Nephron (organoid): ENCODE data around the gene VTCN1.

Experiments used
- H3K27ac Mint-ChIP-seq, 3 experiments: 2 replicates each; pipeline ENCODE4 v1.8.0; 2020; ENCODE audit warnings: mixed read lengths in 3 of 3, mild to moderate bottlenecking in 2 of 3, moderate library complexity in 1 of 3
- H3K27me3 Mint-ChIP-seq: 2 replicates; pipeline ENCODE4 v1.8.0; 2021; ENCODE audit warnings: low read depth, mild to moderate bottlenecking, moderate library complexity, mixed read lengths
- H3K36me3 Mint-ChIP-seq: 2 replicates; pipeline ENCODE4 v1.8.0; 2020; ENCODE audit warnings: low read depth, mixed read lengths
- H3K4me1 Mint-ChIP-seq: 2 replicates; pipeline ENCODE4 v1.8.0; 2020; ENCODE audit warnings: mixed read lengths
- H3K4me3 Mint-ChIP-seq, 3 experiments: 2 replicates each; pipeline ENCODE4 v1.8.0; 2020; ENCODE audit warnings: mild to moderate bottlenecking in 3 of 3, mixed read lengths in 3 of 3, moderate library complexity in 2 of 3
- H3K9me3 Mint-ChIP-seq: 2 replicates; pipeline ENCODE4 v1.8.0; 2020; ENCODE audit warnings: mixed read lengths
- CTCF ChIP-seq, 3 experiments: fragments of 200-600 bp; sonication (generic); IDR thresholded peaks; one replicate each; pipeline ENCODE4 v1.5.0; 2021; ENCODE audit warnings: antibody characterized with exemption in 3 of 3; ENCODE audit not compliant: unreplicated experiment in 3 of 3

VTCN1 gene

GRCh38 chr1:117143871-117144270 lies 66.9 kb downstream of the VTCN1 start:
- H3K4me3 Mint-ChIP-seq = no peak overlapping the region
- peaks cover 33% of the 10 kb centered on the region for H3K4me1 Mint-ChIP-seq
- no peak overlapping the region for H3K27ac Mint-ChIP-seq
- no peaks in the 10 kb centered on the region for H3K9me3 Mint-ChIP-seq
- peaks cover 4% of the 10 kb centered on the region for H3K27me3 Mint-ChIP-seq
- no peaks in the 10 kb centered on the region for H3K36me3 Mint-ChIP-seq
- TF ChIP-seq CTCF (IDR thresholded peaks at IDR 0.05; ENCODE audit: unreplicated experiment in 3 of 3) = no peak

- Mint-ChIP-seq H3K27ac (no peak overlapping the region), H3K9me3 (no peaks in the 10 kb centered on the region), H3K36me3 (no peaks in the 10 kb centered on the region), H3K4me1 (peaks cover 33% of the 10 kb centered on the region), H3K4me3 (no peak overlapping the region), H3K27me3 (peaks cover 4% of the 10 kb centered on the region)
- TF ChIP-seq CTCF (IDR thresholded peaks at IDR 0.05; ENCODE audit: unreplicated experiment in 3 of 3) = no peak
Observed at GRCh38 chr1:117143172-117143571, 67.6 kb downstream of the VTCN1 start.

- TF ChIP-seq CTCF (IDR thresholded peaks at IDR 0.05; ENCODE audit: unreplicated experiment in 3 of 3) = no peak
- Mint-ChIP-seq H3K4me1 (peaks cover 33% of the 10 kb centered on the region), H3K27me3 (peaks cover 4% of the 10 kb centered on the region), H3K9me3 (no peaks in the 10 kb centered on the region), H3K4me3 (no peak overlapping the region), H3K36me3 (no peaks in the 10 kb centered on the region), H3K27ac (no peak overlapping the region)
Observed at GRCh38 chr1:117142200-117142599, 68.5 kb downstream of the VTCN1 start.

GRCh38 chr1:117138561-117138960 lies 72.2 kb downstream of the VTCN1 start:
- Mint-ChIP-seq H3K27me3 (no peaks in the 10 kb centered on the region), H3K9me3 (no peaks in the 10 kb centered on the region), H3K27ac (peak overlapping the region; percentile 20 to 78 (median 78)), H3K36me3 (no peaks in the 10 kb centered on the region), H3K4me3 (no peak overlapping the region), H3K4me1 (peaks cover 25% of the 10 kb centered on the region)
- no peak for TF ChIP-seq CTCF (IDR thresholded peaks at IDR 0.05; ENCODE audit: unreplicated experiment in 3 of 3)

- no peaks in the 10 kb centered on the region for H3K36me3 Mint-ChIP-seq
- no peaks in the 10 kb centered on the region for H3K27me3 Mint-ChIP-seq
- H3K9me3 Mint-ChIP-seq = no peaks in the 10 kb centered on the region
- H3K27ac Mint-ChIP-seq = peak overlapping the region; percentile 20 to 78 (median 78)
- H3K4me1 Mint-ChIP-seq = peaks cover 25% of the 10 kb centered on the region
- no peak overlapping the region for H3K4me3 Mint-ChIP-seq
- TF ChIP-seq CTCF (IDR thresholded peaks at IDR 0.05; ENCODE audit: unreplicated experiment in 3 of 3) = no peak
Observed at GRCh38 chr1:117138106-117138505, 72.6 kb downstream of the VTCN1 start.

GRCh38 chr1:117137281-117137855 lies 73.4 kb downstream of the VTCN1 start:
- Mint-ChIP-seq H3K4me3 (no peak overlapping the region), H3K36me3 (no peaks in the 10 kb centered on the region), H3K27ac (peak overlapping the region in 1 of 3 experiments; percentile 78), H3K4me1 (peaks cover 25% of the 10 kb centered on the region), H3K9me3 (no peaks in the 10 kb centered on the region), H3K27me3 (no peaks in the 10 kb centered on the region)
- no peak for TF ChIP-seq CTCF (IDR thresholded peaks at IDR 0.05; ENCODE audit: unreplicated experiment in 3 of 3)
